A549 (cell line): ENCODE results near the gene MAT1A. TPM values are rescaled to one million over a fixed set of nuclear protein-coding genes. Genes with fewer than 3 reads are reported as not detected.

ENCODE experiments used
- ATAC-seq, 2 experiments: fragments of 200-7000 bp in 1 of 2; fragments of >200 bp in 1 of 2; cut with Nextera tagmentation in 1 of 2; cut with Tn5 transposase in 1 of 2; 3 replicates each; pipeline versions ENCODE4 v1.8.0 to v1.9.1; 2018 to 2020; ENCODE audit warnings: mild to moderate bottlenecking in 1 of 2, moderate library complexity in 1 of 2
- CTCF ChIA-PET: fragments of 300-600 bp; sonication (Branson Sonifier 250); formaldehyde crosslinking; extraction: SDS; loops from one replicate; lab custom pipeline; 2021; ENCODE audit warnings: antibody characterized with exemption, inconsistent platforms; lab: Yijun Ruan, JAX
- POLR2A ChIA-PET: fragments of 350-600 bp; formaldehyde crosslinking; extraction: SDS; loops from one replicate; lab custom pipeline; 2021; ENCODE audit warnings: antibody characterized with exemption, inconsistent platforms; lab: Yijun Ruan, JAX
- DNase-seq, 2 experiments: peaks; one replicate each; pipeline versions ENCODE4 v3.0.0 to v3.0.0-alpha.2; 2011 to 2016; ENCODE audit warnings: low read depth in 1 of 2, low spot score in 1 of 2
- FAIRE-seq: peaks from 2 replicates; lab custom pipeline; 2011; peaks lifted over from hg19 to GRCh38; lab: Jason Lieb, UNC
- H3K27ac ChIP-seq, 2 experiments: fragments of >200 bp; sonication (Bioruptor Twin); formaldehyde crosslinking; 3 replicates each; pipeline ENCODE4 v1.5.1; 2016 to 2017
- H3K4me1 ChIP-seq: fragments of >200 bp; sonication (Bioruptor Twin); formaldehyde crosslinking; 3 replicates; pipeline ENCODE4 v1.6.1; 2016
- H3K4me2 ChIP-seq: fragments of >200 bp; sonication (Bioruptor Twin); formaldehyde crosslinking; 3 replicates; pipeline ENCODE4 v1.6.1; 2016
- H3K4me3 ChIP-seq: fragments of >200 bp; sonication (Bioruptor Twin); formaldehyde crosslinking; 3 replicates; pipeline ENCODE4 v1.5.1; 2016
- H3K9me3 ChIP-seq: fragments of >200 bp; sonication (Bioruptor Twin); formaldehyde crosslinking; 3 replicates; pipeline ENCODE4 v1.6.1; 2016
- CEBPB ChIP-seq, 2 experiments: fragments of >200 bp in 1 of 2; sonication (Bioruptor Twin) in 1 of 2; formaldehyde crosslinking in 1 of 2; IDR thresholded peaks; 2 replicates each; pipeline ENCODE4 v1.6.1; 2012 to 2016
- CHD4 ChIP-seq: fragments of 200-600 bp; sonication (generic); IDR thresholded peaks from 2 replicates; pipeline ENCODE4 v1.6.1; 2016; ENCODE audit warnings: antibody characterized with exemption, mild to moderate bottlenecking, borderline replicate concordance
- EHF ChIP-seq: fragments of 250-450 bp; sonication (Bioruptor Pico); IDR thresholded peaks from 2 replicates; pipeline ENCODE4 v1.5.0; 2020; ENCODE audit warnings: mild to moderate bottlenecking
- EHMT2 ChIP-seq: fragments of 200-600 bp; sonication (generic); IDR thresholded peaks from 2 replicates; pipeline ENCODE4 v1.6.1; 2016; ENCODE audit warnings: antibody characterized with exemption, low read depth, mild to moderate bottlenecking, moderate library complexity
- FOSB ChIP-seq: fragments of 250-450 bp; sonication (Bioruptor Pico); IDR thresholded peaks from 2 replicates; pipeline ENCODE4 v1.5.0; 2020; ENCODE audit warnings: mild to moderate bottlenecking, moderate library complexity
- HOXA7 ChIP-seq: fragments of 250-450 bp; sonication (Bioruptor Pico); IDR thresholded peaks from 2 replicates; pipeline ENCODE4 v1.5.0; 2020; ENCODE audit warnings: mild to moderate bottlenecking, moderate library complexity
- HOXB5 ChIP-seq: fragments of 250-450 bp; sonication (Bioruptor Pico); IDR thresholded peaks from 2 replicates; pipeline ENCODE4 v1.5.0; 2020; ENCODE audit warnings: mild to moderate bottlenecking, moderate library complexity
- JUN ChIP-seq, 2 experiments: fragments of >200 bp; sonication (Bioruptor Twin); formaldehyde crosslinking; IDR thresholded peaks; 2 replicates in 1 of 2; 3 replicates in 1 of 2; pipeline ENCODE4 v1.6.1; 2016 to 2017
- NFE2L2 ChIP-seq: fragments of 150-350 bp; conservative IDR thresholded peaks from 2 replicates; pipeline ENCODE4 v1.6.1; 2014; ENCODE audit warnings: low read length
- PHF8 ChIP-seq: fragments of 200-600 bp; sonication (generic); IDR thresholded peaks from 2 replicates; pipeline ENCODE4 v1.6.1; 2016; ENCODE audit warnings: low read depth, mild to moderate bottlenecking, antibody characterized with exemption, moderate library complexity, borderline replicate concordance
- POLR2A ChIP-seq: IDR thresholded peaks from 2 replicates; pipeline ENCODE4 v1.6.1; 2012; ENCODE audit warnings: mild to moderate bottlenecking, low read length
- RCOR1 ChIP-seq: fragments of 150-350 bp; IDR thresholded peaks from 2 replicates; pipeline ENCODE4 v1.6.1; 2014; ENCODE audit warnings: antibody characterized with exemption, low read length, low read depth
- SMC3 ChIP-seq: fragments of >200 bp; sonication (Bioruptor Twin); formaldehyde crosslinking; IDR thresholded peaks from 3 replicates; pipeline ENCODE4 v1.6.1; 2018; ENCODE audit warnings: inconsistent platforms
- TFCP2L1 ChIP-seq: fragments of 250-450 bp; sonication (Bioruptor Pico); IDR thresholded peaks from 2 replicates; pipeline ENCODE4 v1.5.0; 2021; ENCODE audit warnings: mild to moderate bottlenecking
- WGBS: methylation state at CpG from one replicate; pipeline ENCODE4 v1.1.6; 2017; ENCODE audit errors: missing lambda C conversion rate; 5-methylcytosine and 5-hydroxymethylcytosine counted together
- polyA plus RNA-seq, 4 experiments: library from polyadenylated mRNA; depleted of rRNA in 3 of 4; stranded (reverse); fragments of >200 nt; fragmentation: RNase III in 1 of 4; extraction: RNeasy Plus Mini Kit Qiagen cat#74134 plus additional on column Dnase treatment in 1 of 4; gene quantifications; 2 replicates in 3 of 4; 3 replicates in 1 of 4; pipeline ENCODE4 v1.2.3, GENCODE V29; 2011 to 2017
- TF ChIP-seq, protein P1 (sequence below): fragments of >200 bp; sonication (Bioruptor Twin); formaldehyde crosslinking; IDR thresholded peaks from 3 replicates; pipeline ENCODE4 v1.5.1; 2016
- TF ChIP-seq, protein P2 (sequence below): fragments of 250-450 bp; sonication (Bioruptor Pico); IDR thresholded peaks from 2 replicates; pipeline ENCODE4 v1.5.0; 2021; ENCODE audit warnings: mild to moderate bottlenecking, moderate library complexity, borderline replicate concordance
- TF ChIP-seq, protein P3 (sequence below): fragments of >200 bp; sonication (Bioruptor Twin); formaldehyde crosslinking; IDR thresholded peaks from 3 replicates; pipeline ENCODE4 v1.6.1; 2016
- TF ChIP-seq, protein P4 (sequence below): fragments of 200-600 bp; sonication (generic); IDR thresholded peaks from 2 replicates; pipeline ENCODE4 v1.6.1; 2016; ENCODE audit warnings: antibody characterized with exemption, mild to moderate bottlenecking, moderate library complexity
- TF ChIP-seq, protein P5 (sequence below): fragments of 150-350 bp; IDR thresholded peaks from 2 replicates; pipeline ENCODE4 v1.6.1; 2014; ENCODE audit warnings: low read depth, mild to moderate bottlenecking, low read length
- TF ChIP-seq, protein P6 (sequence below): IDR thresholded peaks from 2 replicates; pipeline ENCODE4 v1.6.1; 2012; ENCODE audit warnings: low read depth, borderline replicate concordance
- TF ChIP-seq, protein P7 (sequence below): fragments of >200 bp; sonication (Bioruptor Twin); formaldehyde crosslinking; IDR thresholded peaks from 2 replicates; pipeline ENCODE4 v1.6.1; 2016

MAT1A gene
- polyA plus RNA-seq, 2 of the 4 experiments (the other 2 are of a cell fraction) = 0.03 to 0.13 TPM

DNA sequence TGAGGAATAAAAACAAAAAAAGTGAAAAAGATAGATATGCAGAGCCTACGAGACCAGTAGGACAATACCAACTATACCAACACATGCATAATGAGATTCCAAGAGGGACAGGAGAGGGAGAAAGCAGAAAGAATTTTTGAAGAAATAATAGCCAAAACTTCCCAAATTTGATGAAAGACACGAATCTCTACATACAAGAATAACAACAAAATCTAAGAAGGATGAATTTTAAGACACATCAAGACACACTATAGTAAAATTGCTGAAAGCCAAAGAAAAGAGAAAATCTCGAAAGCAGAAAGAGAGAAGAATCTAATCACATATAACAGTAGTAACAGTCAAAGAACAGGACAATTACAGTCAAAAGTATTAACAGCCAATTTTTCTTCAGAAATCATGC, 7.5 kb upstream of the MAT1A start:
- no peak for DNase-seq
- no peak overlapping the region for H3K4me2 ChIP-seq
- POLR2A ChIA-PET = no interaction called here
- no peak overlapping the region for H3K4me3 ChIP-seq
- TF ChIP-seq, protein P1, sequence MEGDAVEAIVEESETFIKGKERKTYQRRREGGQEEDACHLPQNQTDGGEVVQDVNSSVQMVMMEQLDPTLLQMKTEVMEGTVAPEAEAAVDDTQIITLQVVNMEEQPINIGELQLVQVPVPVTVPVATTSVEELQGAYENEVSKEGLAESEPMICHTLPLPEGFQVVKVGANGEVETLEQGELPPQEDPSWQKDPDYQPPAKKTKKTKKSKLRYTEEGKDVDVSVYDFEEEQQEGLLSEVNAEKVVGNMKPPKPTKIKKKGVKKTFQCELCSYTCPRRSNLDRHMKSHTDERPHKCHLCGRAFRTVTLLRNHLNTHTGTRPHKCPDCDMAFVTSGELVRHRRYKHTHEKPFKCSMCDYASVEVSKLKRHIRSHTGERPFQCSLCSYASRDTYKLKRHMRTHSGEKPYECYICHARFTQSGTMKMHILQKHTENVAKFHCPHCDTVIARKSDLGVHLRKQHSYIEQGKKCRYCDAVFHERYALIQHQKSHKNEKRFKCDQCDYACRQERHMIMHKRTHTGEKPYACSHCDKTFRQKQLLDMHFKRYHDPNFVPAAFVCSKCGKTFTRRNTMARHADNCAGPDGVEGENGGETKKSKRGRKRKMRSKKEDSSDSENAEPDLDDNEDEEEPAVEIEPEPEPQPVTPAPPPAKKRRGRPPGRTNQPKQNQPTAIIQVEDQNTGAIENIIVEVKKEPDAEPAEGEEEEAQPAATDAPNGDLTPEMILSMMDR = no peak
- TF ChIP-seq SMC3 (no peak), CEBPB (IDR thresholded peaks at IDR 0.05) (no peak), FOSB (CRISPR knock-in tag) (no peak), EHF (no peak)
- TF ChIP-seq, protein P2, sequence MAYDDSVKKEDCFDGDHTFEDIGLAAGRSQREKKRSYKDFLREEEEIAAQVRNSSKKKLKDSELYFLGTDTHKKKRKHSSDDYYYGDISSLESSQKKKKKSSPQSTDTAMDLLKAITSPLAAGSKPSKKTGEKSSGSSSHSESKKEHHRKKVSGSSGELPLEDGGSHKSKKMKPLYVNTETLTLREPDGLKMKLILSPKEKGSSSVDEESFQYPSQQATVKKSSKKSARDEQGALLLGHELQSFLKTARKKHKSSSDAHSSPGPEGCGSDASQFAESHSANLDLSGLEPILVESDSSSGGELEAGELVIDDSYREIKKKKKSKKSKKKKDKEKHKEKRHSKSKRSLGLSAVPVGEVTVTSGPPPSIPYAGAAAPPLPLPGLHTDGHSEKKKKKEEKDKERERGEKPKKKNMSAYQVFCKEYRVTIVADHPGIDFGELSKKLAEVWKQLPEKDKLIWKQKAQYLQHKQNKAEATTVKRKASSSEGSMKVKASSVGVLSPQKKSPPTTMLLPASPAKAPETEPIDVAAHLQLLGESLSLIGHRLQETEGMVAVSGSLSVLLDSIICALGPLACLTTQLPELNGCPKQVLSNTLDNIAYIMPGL = no peak
- TF ChIP-seq, protein P3, sequence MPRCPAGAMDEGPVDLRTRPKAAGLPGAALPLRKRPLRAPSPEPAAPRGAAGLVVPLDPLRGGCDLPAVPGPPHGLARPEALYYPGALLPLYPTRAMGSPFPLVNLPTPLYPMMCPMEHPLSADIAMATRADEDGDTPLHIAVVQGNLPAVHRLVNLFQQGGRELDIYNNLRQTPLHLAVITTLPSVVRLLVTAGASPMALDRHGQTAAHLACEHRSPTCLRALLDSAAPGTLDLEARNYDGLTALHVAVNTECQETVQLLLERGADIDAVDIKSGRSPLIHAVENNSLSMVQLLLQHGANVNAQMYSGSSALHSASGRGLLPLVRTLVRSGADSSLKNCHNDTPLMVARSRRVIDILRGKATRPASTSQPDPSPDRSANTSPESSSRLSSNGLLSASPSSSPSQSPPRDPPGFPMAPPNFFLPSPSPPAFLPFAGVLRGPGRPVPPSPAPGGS = no peak
- no peaks in the 10 kb centered on the region for H3K4me1 ChIP-seq
- 10% methylated on average over 3 of the region's 3 CpGs for WGBS
- ATAC-seq = no peak
- FAIRE-seq = no peak
- no peak overlapping the region for H3K27ac ChIP-seq
- CTCF ChIA-PET = no interaction called here
- peaks cover 23% of the 10 kb centered on the region; the same call in 2 of the 3 replicates for H3K9me3 ChIP-seq

DNA sequence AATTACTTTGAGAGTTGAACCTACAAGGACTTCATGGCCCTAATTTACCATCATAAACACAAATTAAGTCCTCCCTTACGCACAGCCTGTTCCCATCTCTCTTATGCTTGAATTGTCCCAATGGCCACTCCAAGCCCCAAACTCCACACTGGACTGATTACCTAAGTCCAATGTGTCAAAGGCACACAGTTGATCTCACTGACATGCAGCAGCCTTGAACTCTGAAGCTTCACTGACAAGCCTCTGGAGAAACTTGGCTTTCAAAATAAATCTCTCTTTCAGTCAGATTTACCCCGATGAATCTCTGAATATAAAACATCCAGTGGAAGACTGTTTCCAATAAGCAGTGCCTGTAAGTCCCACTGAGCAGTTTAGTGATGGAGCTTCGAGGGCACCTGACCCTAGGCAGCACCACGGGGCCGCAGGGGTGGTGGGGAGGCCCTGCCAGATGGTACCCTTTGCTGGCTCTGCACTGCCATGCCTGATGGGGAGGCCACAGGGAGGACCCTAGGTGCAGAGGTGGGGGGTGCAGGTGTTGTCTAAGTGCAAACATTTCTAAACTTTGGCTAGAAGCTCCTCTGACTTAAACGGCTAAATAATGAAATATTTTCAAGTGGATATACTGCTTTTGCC, 3.3 kb upstream of the MAT1A start:
- FAIRE-seq (no peak), ATAC-seq (no peak), DNase-seq (no peak)
- 41% methylated on average over 4 of the region's 6 CpGs for WGBS
- CTCF ChIA-PET = no interaction called here
- Histone ChIP-seq H3K27ac (no peak overlapping the region), H3K4me3 (no peak overlapping the region), H3K4me1 (0 out of 3 replicates have a peak, but pooled peaks cover 3% of the 10 kb centered on the region), H3K4me2 (no peak overlapping the region), H3K9me3 (peaks cover 8% of the 10 kb centered on the region; the same call in 1 of the 3 replicates)
- POLR2A ChIA-PET = no interaction called here
- TF ChIP-seq JUN (IDR thresholded peaks at IDR 0.05) = no peak
- TF ChIP-seq PHF8 = no peak
- TF ChIP-seq HOXB5 (CRISPR knock-in tag) = no peak
- TF ChIP-seq, protein P2 = no peak
- TF ChIP-seq, protein P4, sequence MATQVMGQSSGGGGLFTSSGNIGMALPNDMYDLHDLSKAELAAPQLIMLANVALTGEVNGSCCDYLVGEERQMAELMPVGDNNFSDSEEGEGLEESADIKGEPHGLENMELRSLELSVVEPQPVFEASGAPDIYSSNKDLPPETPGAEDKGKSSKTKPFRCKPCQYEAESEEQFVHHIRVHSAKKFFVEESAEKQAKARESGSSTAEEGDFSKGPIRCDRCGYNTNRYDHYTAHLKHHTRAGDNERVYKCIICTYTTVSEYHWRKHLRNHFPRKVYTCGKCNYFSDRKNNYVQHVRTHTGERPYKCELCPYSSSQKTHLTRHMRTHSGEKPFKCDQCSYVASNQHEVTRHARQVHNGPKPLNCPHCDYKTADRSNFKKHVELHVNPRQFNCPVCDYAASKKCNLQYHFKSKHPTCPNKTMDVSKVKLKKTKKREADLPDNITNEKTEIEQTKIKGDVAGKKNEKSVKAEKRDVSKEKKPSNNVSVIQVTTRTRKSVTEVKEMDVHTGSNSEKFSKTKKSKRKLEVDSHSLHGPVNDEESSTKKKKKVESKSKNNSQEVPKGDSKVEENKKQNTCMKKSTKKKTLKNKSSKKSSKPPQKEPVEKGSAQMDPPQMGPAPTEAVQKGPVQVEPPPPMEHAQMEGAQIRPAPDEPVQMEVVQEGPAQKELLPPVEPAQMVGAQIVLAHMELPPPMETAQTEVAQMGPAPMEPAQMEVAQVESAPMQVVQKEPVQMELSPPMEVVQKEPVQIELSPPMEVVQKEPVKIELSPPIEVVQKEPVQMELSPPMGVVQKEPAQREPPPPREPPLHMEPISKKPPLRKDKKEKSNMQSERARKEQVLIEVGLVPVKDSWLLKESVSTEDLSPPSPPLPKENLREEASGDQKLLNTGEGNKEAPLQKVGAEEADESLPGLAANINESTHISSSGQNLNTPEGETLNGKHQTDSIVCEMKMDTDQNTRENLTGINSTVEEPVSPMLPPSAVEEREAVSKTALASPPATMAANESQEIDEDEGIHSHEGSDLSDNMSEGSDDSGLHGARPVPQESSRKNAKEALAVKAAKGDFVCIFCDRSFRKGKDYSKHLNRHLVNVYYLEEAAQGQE = no peak
- TF ChIP-seq CHD4 = no peak
- TF ChIP-seq RCOR1 = no peak
- TF ChIP-seq, protein P3 = no peak
- TF ChIP-seq, protein P5, sequence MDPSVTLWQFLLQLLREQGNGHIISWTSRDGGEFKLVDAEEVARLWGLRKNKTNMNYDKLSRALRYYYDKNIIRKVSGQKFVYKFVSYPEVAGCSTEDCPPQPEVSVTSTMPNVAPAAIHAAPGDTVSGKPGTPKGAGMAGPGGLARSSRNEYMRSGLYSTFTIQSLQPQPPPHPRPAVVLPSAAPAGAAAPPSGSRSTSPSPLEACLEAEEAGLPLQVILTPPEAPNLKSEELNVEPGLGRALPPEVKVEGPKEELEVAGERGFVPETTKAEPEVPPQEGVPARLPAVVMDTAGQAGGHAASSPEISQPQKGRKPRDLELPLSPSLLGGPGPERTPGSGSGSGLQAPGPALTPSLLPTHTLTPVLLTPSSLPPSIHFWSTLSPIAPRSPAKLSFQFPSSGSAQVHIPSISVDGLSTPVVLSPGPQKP = no peak
- no peak for TF ChIP-seq TFCP2L1 (CRISPR knock-in tag)
- TF ChIP-seq NFE2L2 = no peak
- TF ChIP-seq, protein P6, sequence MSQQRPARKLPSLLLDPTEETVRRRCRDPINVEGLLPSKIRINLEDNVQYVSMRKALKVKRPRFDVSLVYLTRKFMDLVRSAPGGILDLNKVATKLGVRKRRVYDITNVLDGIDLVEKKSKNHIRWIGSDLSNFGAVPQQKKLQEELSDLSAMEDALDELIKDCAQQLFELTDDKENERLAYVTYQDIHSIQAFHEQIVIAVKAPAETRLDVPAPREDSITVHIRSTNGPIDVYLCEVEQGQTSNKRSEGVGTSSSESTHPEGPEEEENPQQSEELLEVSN = no peak
- no peak for TF ChIP-seq CEBPB (IDR thresholded peaks at IDR 0.05)
- TF ChIP-seq, protein P7, sequence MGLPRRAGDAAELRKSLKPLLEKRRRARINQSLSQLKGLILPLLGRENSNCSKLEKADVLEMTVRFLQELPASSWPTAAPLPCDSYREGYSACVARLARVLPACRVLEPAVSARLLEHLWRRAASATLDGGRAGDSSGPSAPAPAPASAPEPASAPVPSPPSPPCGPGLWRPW = no peak
- no peak for TF ChIP-seq EHMT2
- TF ChIP-seq POLR2A = no peak
- no peak for TF ChIP-seq HOXA7 (CRISPR knock-in tag)
